ENCODE data around the gene BCAT1. TPM values are rescaled to one million over a fixed set of nuclear protein-coding genes. Genes with fewer than 3 reads are reported as not detected.

The BCAT1 gene
- total RNA-seq, 3 donors from 2014 or later, result 19.2 to 39.0 (median 25.6) TPM

- DNase-seq, result no peak
- Mint-ChIP-seq H3K4me1 (ENCODE audit: low read depth) (peaks cover 24% of the 10 kb centered on the region), H3K36me3 (ENCODE audit: insufficient read depth) (no peaks in the 10 kb centered on the region), H3K4me3 (no peak overlapping the region), H3K27me3 (ENCODE audit: low read depth) (no peaks in the 10 kb centered on the region), H3K9me3 (peaks cover 3% of the 10 kb centered on the region)
- no peak for ATAC-seq
Observed at GRCh38 chr12:24796876-24797275, 152.0 kb downstream of the BCAT1 start.

- Mint-ChIP-seq H3K36me3 (ENCODE audit: insufficient read depth) (no peaks in the 10 kb centered on the region), H3K4me3 (peak overlapping the region; percentile 80), H3K9me3 (no peaks in the 10 kb centered on the region), H3K4me1 (ENCODE audit: low read depth) (peaks cover 29% of the 10 kb centered on the region), H3K27me3 (ENCODE audit: low read depth) (no peaks in the 10 kb centered on the region)
- peak; percentile 73 to 82 for ATAC-seq
- no peak for DNase-seq
Observed at GRCh38 chr12:24795699-24796347, 153.1 kb downstream of the BCAT1 start.

DNA sequence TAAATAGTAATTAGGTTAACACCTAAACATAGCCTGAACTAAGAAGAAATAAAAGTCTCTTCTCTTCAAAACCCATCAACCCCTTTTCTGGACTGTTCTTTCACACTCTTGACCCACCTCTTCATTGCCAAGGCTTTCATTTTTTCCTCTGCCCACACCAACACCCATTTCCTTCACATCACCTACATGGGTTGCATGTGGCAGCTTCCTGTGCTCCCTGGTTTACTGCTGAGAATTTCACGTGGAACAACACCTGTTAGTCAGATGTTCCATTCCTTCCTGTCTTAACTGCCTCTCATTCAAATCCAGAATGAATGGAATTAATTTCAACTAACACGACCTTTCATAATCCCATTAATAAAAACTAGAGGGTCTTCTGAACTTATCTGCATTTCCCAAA is 157.3 kb downstream of the BCAT1 start:
- DNase-seq (no peak), ATAC-seq (no peak)
- H3K36me3 Mint-ChIP-seq (ENCODE audit: insufficient read depth), result no peaks in the 10 kb centered on the region
- peaks cover 22% of the 10 kb centered on the region for H3K4me1 Mint-ChIP-seq (ENCODE audit: low read depth)
- no peak overlapping the region for H3K4me3 Mint-ChIP-seq
- H3K9me3 Mint-ChIP-seq, result no peaks in the 10 kb centered on the region
- no peaks in the 10 kb centered on the region for H3K27me3 Mint-ChIP-seq (ENCODE audit: low read depth)

GRCh38 chr12:24788886-24789285 is 160.0 kb downstream of the BCAT1 start:
- H3K27me3 Mint-ChIP-seq (ENCODE audit: low read depth), result no peaks in the 10 kb centered on the region
- DNase-seq (no peak), ATAC-seq (no peak)
- no peak overlapping the region for H3K4me3 Mint-ChIP-seq
- no peaks in the 10 kb centered on the region for H3K36me3 Mint-ChIP-seq (ENCODE audit: insufficient read depth)
- H3K9me3 Mint-ChIP-seq, result no peaks in the 10 kb centered on the region
- peaks cover 9% of the 10 kb centered on the region for H3K4me1 Mint-ChIP-seq (ENCODE audit: low read depth)

DNA sequence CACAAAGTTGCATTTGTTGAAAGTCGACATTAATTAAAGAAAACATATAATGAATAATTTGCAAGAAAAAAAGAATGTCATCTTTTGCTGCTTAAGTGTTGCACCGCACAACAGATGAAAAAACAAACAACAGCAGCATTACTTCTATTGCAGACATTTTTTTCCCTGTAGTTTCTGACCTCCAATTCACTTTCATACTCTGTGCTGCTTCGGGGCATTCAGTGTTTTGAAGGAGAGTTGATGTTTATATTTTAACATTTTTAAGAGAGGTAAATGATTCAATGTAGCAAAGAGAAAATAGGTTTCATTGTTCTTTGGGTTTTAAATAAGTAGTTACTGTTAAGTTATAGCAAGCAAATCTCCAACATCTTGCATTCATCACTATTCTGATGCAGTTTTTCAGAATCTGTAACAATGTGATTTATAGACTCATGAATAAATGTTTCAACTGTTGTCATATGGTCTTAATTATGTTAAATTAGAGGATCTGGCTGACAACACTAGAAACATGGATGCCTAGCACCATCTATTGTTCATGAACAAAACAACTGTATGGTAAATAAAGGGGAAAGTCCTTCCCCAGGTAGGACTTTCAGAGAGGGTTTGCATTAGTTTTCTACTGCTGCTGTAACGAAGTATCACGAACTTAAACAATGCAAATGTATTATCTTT is 168.1 kb downstream of the BCAT1 start:
- Mint-ChIP-seq H3K4me3 (no peak overlapping the region), H3K36me3 (ENCODE audit: insufficient read depth) (no peaks in the 10 kb centered on the region), H3K4me1 (ENCODE audit: low read depth) (no peaks in the 10 kb centered on the region), H3K9me3 (no peaks in the 10 kb centered on the region), H3K27me3 (ENCODE audit: low read depth) (peaks cover 18% of the 10 kb centered on the region)
- DNase-seq, result no peak
- ATAC-seq, result no peak

- Mint-ChIP-seq H3K27me3 (ENCODE audit: low read depth) (peaks cover 16% of the 10 kb centered on the region), H3K9me3 (no peaks in the 10 kb centered on the region), H3K4me1 (ENCODE audit: low read depth) (no peaks in the 10 kb centered on the region), H3K36me3 (ENCODE audit: insufficient read depth) (no peaks in the 10 kb centered on the region), H3K4me3 (no peak overlapping the region)
- ATAC-seq (peak in 1 of 2 donors; percentile 71), DNase-seq (no peak)
Observed at GRCh38 chr12:24778486-24779304, 170.2 kb downstream of the BCAT1 start.

- H3K9me3 Mint-ChIP-seq, result no peaks in the 10 kb centered on the region
- no peak overlapping the region for H3K4me3 Mint-ChIP-seq
- H3K27me3 Mint-ChIP-seq (ENCODE audit: low read depth), result peaks cover 9% of the 10 kb centered on the region
- no peaks in the 10 kb centered on the region for H3K4me1 Mint-ChIP-seq (ENCODE audit: low read depth)
- ATAC-seq (no peak), DNase-seq (no peak)
- no peaks in the 10 kb centered on the region for H3K36me3 Mint-ChIP-seq (ENCODE audit: insufficient read depth)
Observed at GRCh38 chr12:24777359-24777758, 171.5 kb downstream of the BCAT1 start.

DNA sequence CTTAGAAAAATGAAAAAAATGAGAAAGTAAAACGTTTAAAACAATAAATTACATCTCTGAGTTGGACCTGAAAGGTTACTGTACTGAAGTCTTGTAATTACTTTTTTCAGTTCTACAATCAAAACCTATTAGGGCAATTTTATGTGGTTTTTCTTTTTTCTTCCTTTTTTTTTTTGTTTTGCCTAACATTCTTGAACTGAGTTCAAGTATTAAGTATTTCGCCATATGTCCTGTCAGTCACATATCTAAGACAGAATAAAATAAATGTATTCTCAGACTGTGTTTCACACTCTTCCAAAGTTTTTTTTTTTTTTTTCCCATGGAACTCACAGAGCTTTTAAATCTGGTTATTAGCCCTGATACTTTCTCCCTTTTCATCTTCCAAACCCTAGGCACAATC is 172.0 kb downstream of the BCAT1 start:
- H3K4me3 Mint-ChIP-seq, result no peak overlapping the region
- ATAC-seq, result no peak
- H3K36me3 Mint-ChIP-seq (ENCODE audit: insufficient read depth), result no peaks in the 10 kb centered on the region
- no peaks in the 10 kb centered on the region for H3K9me3 Mint-ChIP-seq
- H3K4me1 Mint-ChIP-seq (ENCODE audit: low read depth), result no peaks in the 10 kb centered on the region
- no peak for DNase-seq
- H3K27me3 Mint-ChIP-seq (ENCODE audit: low read depth), result peaks cover 6% of the 10 kb centered on the region

DNA sequence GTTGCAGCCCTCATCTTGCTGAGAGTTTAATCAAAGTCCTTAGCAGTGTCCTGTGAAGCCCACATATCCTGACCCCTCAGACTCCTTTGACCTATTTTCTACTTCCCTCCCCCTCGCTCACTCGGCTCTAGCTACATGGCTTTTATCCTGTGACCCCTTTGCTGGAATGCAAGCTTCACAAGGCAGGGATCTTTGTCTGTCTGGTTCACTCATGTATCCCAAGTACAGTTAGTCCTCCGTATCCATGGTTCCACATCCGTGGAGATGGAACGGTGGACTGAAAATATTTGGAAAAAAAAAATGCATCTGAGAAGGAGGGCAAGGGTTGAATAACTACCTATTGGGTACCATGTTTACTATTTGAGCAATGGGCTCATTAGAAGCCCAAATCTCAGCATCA is 173.8 kb downstream of the BCAT1 start:
- no peaks in the 10 kb centered on the region for H3K9me3 Mint-ChIP-seq
- H3K4me1 Mint-ChIP-seq (ENCODE audit: low read depth), result no peaks in the 10 kb centered on the region
- no peak for DNase-seq
- no peak for ATAC-seq
- H3K4me3 Mint-ChIP-seq, result no peak overlapping the region
- no peaks in the 10 kb centered on the region for H3K36me3 Mint-ChIP-seq (ENCODE audit: insufficient read depth)
- H3K27me3 Mint-ChIP-seq (ENCODE audit: low read depth), result peaks cover 1% of the 10 kb centered on the region

DNA sequence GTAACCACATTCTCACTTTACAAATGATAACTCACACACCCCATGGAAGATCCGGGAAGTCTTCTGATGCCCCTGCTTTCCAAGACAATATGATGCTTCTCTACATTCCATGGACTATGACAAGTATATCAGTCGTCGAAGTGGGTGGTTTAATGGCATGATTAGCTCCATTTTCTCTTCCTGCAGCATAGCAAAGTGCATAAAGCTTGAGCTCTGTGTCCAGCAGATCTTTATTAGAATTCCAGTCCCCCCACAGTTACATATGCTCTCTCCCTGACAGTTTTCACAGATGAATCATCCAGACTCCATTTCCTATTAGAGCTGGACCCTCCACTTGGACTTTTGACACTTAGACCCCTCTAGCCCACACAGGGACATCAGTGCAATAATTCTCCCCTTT is 174.9 kb downstream of the BCAT1 start:
- Mint-ChIP-seq H3K27me3 (ENCODE audit: low read depth) (peaks cover 1% of the 10 kb centered on the region), H3K9me3 (no peaks in the 10 kb centered on the region), H3K4me1 (ENCODE audit: low read depth) (no peaks in the 10 kb centered on the region), H3K36me3 (ENCODE audit: insufficient read depth) (no peaks in the 10 kb centered on the region), H3K4me3 (no peak overlapping the region)
- no peak for DNase-seq
- no peak for ATAC-seq

GRCh38 chr12:24772813-24773212 is 176.1 kb downstream of the BCAT1 start:
- Mint-ChIP-seq H3K36me3 (ENCODE audit: insufficient read depth) (no peaks in the 10 kb centered on the region), H3K4me3 (no peak overlapping the region), H3K4me1 (ENCODE audit: low read depth) (no peaks in the 10 kb centered on the region), H3K9me3 (no peaks in the 10 kb centered on the region), H3K27me3 (ENCODE audit: low read depth) (peaks cover 1% of the 10 kb centered on the region)
- no peak for ATAC-seq
- DNase-seq, result no peak

- Mint-ChIP-seq H3K36me3 (ENCODE audit: insufficient read depth) (no peaks in the 10 kb centered on the region), H3K27me3 (ENCODE audit: low read depth) (peaks cover 3% of the 10 kb centered on the region)
Observed at GRCh38 chr12:24770821-24771220, 178.1 kb downstream of the BCAT1 start.

GRCh38 chr12:24770334-24770733 is 178.6 kb downstream of the BCAT1 start:
- ATAC-seq, result no peak
- Mint-ChIP-seq H3K36me3 (ENCODE audit: insufficient read depth) (no peaks in the 10 kb centered on the region), H3K4me3 (no peak overlapping the region), H3K4me1 (ENCODE audit: low read depth) (no peaks in the 10 kb centered on the region), H3K9me3 (no peaks in the 10 kb centered on the region), H3K27me3 (ENCODE audit: low read depth) (peaks cover 3% of the 10 kb centered on the region)
- no peak for DNase-seq

More at GRCh38 chr12:24770821-24771220, 178.1 kb downstream of the BCAT1 start:
- Mint-ChIP-seq H3K9me3 (no peaks in the 10 kb centered on the region), H3K4me1 (ENCODE audit: low read depth) (no peaks in the 10 kb centered on the region), H3K4me3 (no peak overlapping the region)
- DNase-seq (no peak), ATAC-seq (no peak)

DNA sequence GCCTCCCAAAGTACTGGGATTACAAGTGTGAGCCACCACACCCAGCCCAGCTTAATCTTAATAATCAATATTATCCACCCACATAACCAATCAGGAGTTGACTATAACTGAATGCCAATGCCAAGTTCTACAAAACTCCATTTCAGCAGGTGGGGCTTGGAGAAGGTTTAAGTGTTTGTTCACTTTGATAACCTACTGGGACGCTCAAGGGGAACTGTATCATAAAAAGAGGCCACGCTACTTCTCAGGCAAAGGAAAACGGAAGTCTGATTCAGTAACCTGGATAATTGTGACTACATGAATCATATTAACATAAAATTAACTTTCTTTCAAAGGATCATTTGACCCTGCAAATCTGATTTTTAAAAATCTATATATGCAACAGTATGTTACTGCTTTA is 179.2 kb downstream of the BCAT1 start:
- H3K9me3 Mint-ChIP-seq, result no peaks in the 10 kb centered on the region
- no peak for ATAC-seq

GRCh38 chr12:24768415-24768814 is 180.5 kb downstream of the BCAT1 start:
- H3K27me3 Mint-ChIP-seq (ENCODE audit: low read depth), result peaks cover 3% of the 10 kb centered on the region
- DNase-seq, result no peak
- no peaks in the 10 kb centered on the region for H3K4me1 Mint-ChIP-seq (ENCODE audit: low read depth)
- H3K9me3 Mint-ChIP-seq, result no peaks in the 10 kb centered on the region
- no peaks in the 10 kb centered on the region for H3K36me3 Mint-ChIP-seq (ENCODE audit: insufficient read depth)
- no peak for ATAC-seq
- H3K4me3 Mint-ChIP-seq, result no peak overlapping the region

More for the DNA sequence above, 179.2 kb downstream of the BCAT1 start:
- H3K36me3 Mint-ChIP-seq (ENCODE audit: insufficient read depth), result no peaks in the 10 kb centered on the region
- H3K4me3 Mint-ChIP-seq, result no peak overlapping the region
- H3K4me1 Mint-ChIP-seq (ENCODE audit: low read depth), result no peaks in the 10 kb centered on the region
- peaks cover 3% of the 10 kb centered on the region for H3K27me3 Mint-ChIP-seq (ENCODE audit: low read depth)
- no peak for DNase-seq

All from activated T-cell treated with anti-CD3 and anti-CD28 coated beads, Interleukin-2, amount 50 U/mL, for 4 hours (primary cell).